GM12878 (cell line): ENCODE measurements around the gene HPGD. TPM values are rescaled to one million over a fixed set of nuclear protein-coding genes. Genes with fewer than 3 reads are reported as not detected.

ENCODE experiments used
- ATAC-seq: fragments of 200-7000 bp; cut with Tn5 transposase; 3 replicates; pipeline ENCODE4 v1.9.1; 2020; ENCODE audit warnings: mild to moderate bottlenecking, moderate library complexity
- BruUV-seq: library from RNA; stranded (reverse); fragments of 400-500 nt; replicated peaks from 2 replicates; lab custom pipeline; 2021; lab: Mats Ljungman, UMichigan
- CTCF ChIA-PET: fragments of 300-600 bp; sonication (Branson Sonifier 250); formaldehyde crosslinking; extraction: SDS; loops from one replicate; lab custom pipeline; 2021; ENCODE audit warnings: inconsistent platforms; lab: Yijun Ruan, JAX
- POLR2A ChIA-PET: fragments of 350-600 bp; formaldehyde crosslinking; extraction: SDS; loops from one replicate; lab custom pipeline; 2021; ENCODE audit warnings: inconsistent platforms; lab: Charles Lee
- RAD21 ChIA-PET: fragments of 300-600 bp; sonication (Branson Sonifier 250); formaldehyde crosslinking; loops from one replicate; lab custom pipeline; 2023; ENCODE audit warnings: antibody characterized with exemption; ENCODE audit not compliant: unreplicated experiment; lab: Charles Lee
- SMC1A ChIA-PET: fragments of 300-600 bp; sonication (Branson Sonifier 250); formaldehyde crosslinking; loops from one replicate; lab custom pipeline; 2023; ENCODE audit not compliant: unreplicated experiment, uncharacterized antibody; lab: Charles Lee
- DNase-seq: peaks from one replicate; pipeline ENCODE4 v3.0.0-alpha.2; 2011; ENCODE audit warnings: low read depth, low spot score
- FAIRE-seq: peaks from 3 replicates; lab custom pipeline; 2011; peaks lifted over from hg19 to GRCh38; lab: Jason Lieb, UNC
- H2AFZ ChIP-seq: 2 replicates; pipeline ENCODE4 v1.6.0; 2011; ENCODE audit warnings: low read depth, low read length, control low read depth; ENCODE audit not compliant: control insufficient read depth
- H3K27ac ChIP-seq: 2 replicates; pipeline ENCODE4 v1.5.1; 2011; ENCODE audit warnings: control low read depth; ENCODE audit not compliant: control insufficient read depth, insufficient read depth
- H3K27me3 ChIP-seq, 2 experiments: replicated peaks in 1 of 2; 2 replicates each; pipeline versions ENCODE4 v1.6.0 to v1.6.1; 2011; ENCODE audit warnings: low read length in 1 of 2; ENCODE audit not compliant: control insufficient read depth in 2 of 2, insufficient read depth in 2 of 2
- H3K36me3 ChIP-seq, 2 experiments: 2 replicates each; pipeline ENCODE4 v1.5.1; 2011; ENCODE audit warnings: low read length in 1 of 2; ENCODE audit not compliant: control insufficient read depth in 2 of 2, insufficient read depth in 2 of 2
- H3K4me1 ChIP-seq: 2 replicates; pipeline ENCODE4 v1.6.1; 2011; ENCODE audit warnings: mild to moderate bottlenecking, low read length, moderate library complexity, mixed read lengths; ENCODE audit not compliant: control insufficient read depth, insufficient read depth
- H3K4me2 ChIP-seq: 2 replicates; pipeline ENCODE4 v1.6.0; 2011; ENCODE audit warnings: control low read depth; ENCODE audit not compliant: control insufficient read depth, insufficient read depth
- H3K4me3 ChIP-seq: fragments of 200-600 bp; sonication (generic); 2 replicates; pipeline ENCODE4 v1.5.1; 2016
- H3K79me2 ChIP-seq: 2 replicates; pipeline ENCODE4 v1.6.0; 2011; ENCODE audit warnings: low read length; ENCODE audit not compliant: control insufficient read depth, insufficient read depth
- H3K9ac ChIP-seq: 2 replicates; pipeline ENCODE4 v1.8.0; 2011; ENCODE audit warnings: low read length, control low read depth, mixed read lengths; ENCODE audit not compliant: control insufficient read depth, insufficient read depth
- H3K9me3 ChIP-seq: replicated peaks from 3 replicates; pipeline ENCODE4 v1.5.1; 2011; ENCODE audit warnings: mild to moderate bottlenecking, low read length; ENCODE audit not compliant: control insufficient read depth, insufficient read depth
- H4K20me1 ChIP-seq: 2 replicates; pipeline ENCODE4 v1.6.0; 2011; ENCODE audit not compliant: control insufficient read depth, insufficient read depth
- CBX5 ChIP-seq: sonication (generic); IDR thresholded peaks from 2 replicates; pipeline ENCODE4 v1.6.1; 2016; ENCODE audit warnings: low read depth, moderate library complexity, mild to moderate bottlenecking, inconsistent platforms
- EZH2 ChIP-seq: IDR thresholded peaks from 2 replicates; pipeline ENCODE4 v1.6.1; 2012; ENCODE audit warnings: low read depth, mild to moderate bottlenecking, control low read depth, inconsistent platforms, low read length, borderline replicate concordance; ENCODE audit not compliant: control insufficient read depth
- KDM1A ChIP-seq: fragments of 200-600 bp; sonication (generic); IDR thresholded peaks from 2 replicates; pipeline ENCODE4 v1.6.1; 2016; ENCODE audit warnings: borderline replicate concordance
- NR2C2 ChIP-seq: IDR thresholded peaks from 2 replicates; pipeline ENCODE4 v1.6.1; 2011; ENCODE audit warnings: borderline replicate concordance, low read depth; ENCODE audit not compliant: control insufficient read depth, insufficient read length
- RELB ChIP-seq: fragments of 450-650 bp; IDR thresholded peaks from 2 replicates; pipeline ENCODE4 v1.6.1; 2017; ENCODE audit warnings: low read depth, mild to moderate bottlenecking, moderate library complexity
- SREBF1 ChIP-seq: IDR thresholded peaks from 2 replicates; pipeline ENCODE4 v1.6.1; 2012; ENCODE audit warnings: mild to moderate bottlenecking, low read length
- TARDBP ChIP-seq: IDR thresholded peaks from 2 replicates; pipeline ENCODE4 v1.6.1; 2016; ENCODE audit warnings: borderline replicate concordance
- WGBS: methylation state at CpG from one replicate; pipeline ENCODE4 v1.1.6; 2016; ENCODE audit warnings: low lambda C conversion rate; ENCODE audit not compliant: insufficient replicate concordance, insufficient coverage; ENCODE audit errors: missing lambda C conversion rate; 5-methylcytosine and 5-hydroxymethylcytosine counted together
- in situ Hi-C: fragments of 300-500 bp; cut with MboI; formaldehyde crosslinking; loops from 9 replicates; pipeline ENCODE4 v1.14.3; 2018; ENCODE audit warnings: mixed read lengths
- intact Hi-C: fragments of 100-400 bp; cut with micrococcal nuclease; formaldehyde crosslinking; loops from one replicate; pipeline ENCODE4 v1.14.2; 2022; ENCODE audit not compliant: unreplicated experiment
- polyA plus RNA-seq, 11 experiments: library from polyadenylated mRNA; depleted of rRNA in 4 of 11; unstranded in 6 of 11; stranded (reverse) in 5 of 11; fragments of >200 nt; fragmentation: Nextera tagmentation in 4 of 11; fragmentation: Illumina TruSeq in 1 of 11; extraction: Ambion mirVana in 4 of 11; extraction: Trizol in 1 of 11; gene quantifications; 1 replicate in 1 of 11; 2 replicates in 10 of 11; pipeline versions ENCODE4 v1.2.1 to v1.2.3, GENCODE V29; 2011 to 2016; ENCODE audit warnings: inconsistent platforms in 2 of 11, missing spikeins in 2 of 11, low read depth in 1 of 11
- total RNA-seq, 4 experiments: library from RNA; depleted of rRNA in 3 of 4; stranded (reverse); fragments of >200 nt in 3 of 4; fragmentation: Illumina TruSeq in 1 of 4; extraction: Trizol in 1 of 4; gene quantifications; 2 replicates each; pipeline versions ENCODE4 v1.2.1 to v1.2.3, GENCODE V29; 2013 to 2021

Gene HPGD
- total and polyA plus RNA-seq, 10 of the 15 experiments (the other 5 are each of a cell fraction or from before 2014, with no cell fraction given): 0.07 to 0.41 (median 0.24) TPM; not detected in 7

- no peak for TF ChIP-seq KDM1A
- no peak for TF ChIP-seq TARDBP
- no peak for TF ChIP-seq EZH2
- no peak for TF ChIP-seq RELB
Measured at GRCh38 chr4:174524242-174524641, 2.0 kb upstream of the HPGD start (continued).

GRCh38 chr4:174523025-174523693, 871 bp upstream of the HPGD start:
- H3K9ac ChIP-seq: no peak overlapping the region
- intact Hi-C loops: loop anchor here (5.0 kb wide), 1 partner anchor 109 kb away; no protein-coding TSS in a partner anchor
- H3K79me2 ChIP-seq: no peaks in the 10 kb centered on the region
- H3K4me3 ChIP-seq: 0 out of 2 replicates have a peak overlapping the region, but pooled peaks have one; percentile 23
- no peaks in the 10 kb centered on the region for H3K36me3 ChIP-seq
- in situ Hi-C loops: no loop called here
- no peaks in the 10 kb centered on the region for H4K20me1 ChIP-seq
- peak overlapping the region; percentile 54 for H3K4me2 ChIP-seq
- no peak overlapping the region for H3K27ac ChIP-seq
- RAD21 ChIA-PET: no interaction called here
- CTCF ChIA-PET: no interaction called here
- no peaks in the 10 kb centered on the region for H3K4me1 ChIP-seq
- no TSS peak for BruUV-seq
- no peak overlapping the region for H2AFZ ChIP-seq
- ATAC-seq: no peak
- no peak for FAIRE-seq
- TF ChIP-seq SREBF1 (no peak), NR2C2 (no peak), CBX5 (no peak)
- POLR2A ChIA-PET: interaction anchor here (0.7 kb wide), 1 partner anchor 1013 kb away, joined by 6 read pairs; no protein-coding TSS in a partner anchor
- H3K9me3 ChIP-seq: no peaks in the 10 kb centered on the region
- SMC1A ChIA-PET: no interaction called here
- WGBS: 27% methylated on average over 9 of the region's 10 CpGs
- no peak for DNase-seq
- peaks cover 9 to 11% of the 10 kb centered on the region in 2 experiments for H3K27me3 ChIP-seq
